ENCODE results near the gene BUD31.

Gene BUD31

DNA sequence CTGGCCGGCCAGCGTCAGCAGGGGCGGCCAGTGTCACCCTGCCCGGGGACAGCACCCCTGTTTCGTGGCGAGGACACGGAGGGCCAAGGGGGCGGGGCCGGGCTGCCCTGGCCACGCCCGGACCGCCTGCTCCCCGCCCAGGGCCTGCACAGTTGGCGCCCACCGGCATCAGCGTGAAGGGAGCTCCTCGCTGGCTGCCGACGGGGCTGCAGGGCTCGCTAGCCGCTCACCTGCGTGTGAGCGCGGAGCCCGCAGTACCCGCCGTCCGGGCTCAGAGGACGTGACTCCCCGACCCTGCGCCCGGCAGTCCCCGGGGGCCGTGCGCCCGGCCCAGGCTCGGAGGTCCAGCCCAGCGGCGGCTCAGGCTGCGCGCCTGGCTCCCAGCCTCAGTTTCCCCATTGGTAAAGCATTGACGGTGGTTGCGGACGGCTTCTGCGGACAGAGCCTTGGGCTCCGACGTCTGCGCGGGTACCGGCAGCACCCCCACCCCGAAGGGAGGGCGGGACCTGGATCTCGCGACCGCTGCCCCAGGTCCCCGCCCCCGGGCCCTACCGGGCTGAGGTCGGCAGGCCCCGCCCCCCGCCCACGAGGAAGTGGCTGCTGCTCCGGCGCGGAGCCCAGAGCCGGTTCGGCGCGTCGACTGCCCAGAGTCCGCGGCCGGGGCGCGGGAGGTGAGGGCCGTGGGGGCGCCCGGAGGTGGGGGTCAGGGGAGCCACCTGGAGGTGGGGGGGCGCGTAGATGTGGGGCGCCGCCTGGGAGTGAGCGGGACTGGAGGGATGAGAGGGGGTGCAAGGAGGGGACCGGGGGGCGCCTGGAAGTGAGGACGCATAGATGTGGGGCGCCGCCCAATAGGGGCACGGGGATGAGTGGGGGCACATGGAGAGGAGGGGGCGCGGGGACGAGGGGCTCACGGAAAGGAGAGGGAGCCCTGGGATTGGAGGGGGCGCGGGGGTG lies 34.4 kb upstream of the BUD31 start, which contains the start of gene ARPC1B:
Gene ARPC1B (plus strand): TSS at position 620 of the 954 bp plus-strand sequence. CDS start 10,985 bp downstream, outside the sequence.
- no peak for TF ChIP-seq GATA2 (IDR thresholded peaks at IDR 0.05; ENCODE audit: low read depth, low read length)
- no peak for TF ChIP-seq GATA3 (IDR thresholded peaks at IDR 0.05; ENCODE audit: low read depth, low read length)

DNA sequence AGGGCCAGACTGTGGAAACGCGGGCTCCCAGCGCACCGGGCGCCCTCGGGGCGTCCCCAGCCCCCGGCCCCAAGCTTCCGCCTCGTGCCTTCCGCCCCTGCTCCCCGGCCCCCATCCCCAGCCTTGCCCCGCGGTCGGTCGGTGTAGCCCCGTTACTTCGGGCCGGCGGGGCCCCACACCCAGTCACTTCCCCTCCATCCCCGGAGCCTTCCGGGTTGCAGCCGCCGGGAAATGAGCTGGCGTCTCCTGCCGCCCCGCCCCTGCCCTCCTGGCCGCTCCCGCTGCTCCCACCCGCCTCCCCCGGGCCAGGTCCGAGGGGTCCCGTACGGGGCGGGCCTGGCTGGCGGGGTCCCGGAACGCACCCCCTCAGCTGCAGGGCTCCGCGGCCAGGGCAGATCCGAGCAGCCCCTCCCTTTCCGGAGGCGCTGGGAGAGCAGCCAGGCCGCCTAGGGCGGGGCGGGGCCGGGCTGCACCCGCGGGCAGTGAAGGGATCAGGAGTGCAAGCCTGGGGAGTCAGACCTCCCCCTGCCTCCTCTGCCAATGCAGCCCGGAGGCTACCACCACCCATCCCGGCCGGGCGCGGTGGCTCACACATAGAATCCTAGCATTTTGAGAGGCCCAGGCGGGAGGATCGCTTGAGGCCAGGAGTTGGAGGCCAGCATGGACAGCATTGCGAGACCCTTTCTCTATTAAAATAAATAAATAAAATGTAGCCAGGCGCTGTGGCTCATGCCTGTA lies 33.5 kb upstream of the BUD31 start:
- TF ChIP-seq GATA2 (IDR thresholded peaks at IDR 0.05; ENCODE audit: low read depth, low read length) (no peak), GATA3 (IDR thresholded peaks at IDR 0.05; ENCODE audit: low read depth, low read length) (no peak)

GRCh38 chr7:99379043-99379577 lies 29.7 kb upstream of the BUD31 start:
- TF ChIP-seq GATA3 (IDR thresholded peaks at IDR 0.05; ENCODE audit: low read depth, low read length): no peak

GRCh38 chr7:99380032-99380822 lies 28.5 kb upstream of the BUD31 start:
- TF ChIP-seq GATA2 (IDR thresholded peaks at IDR 0.05; ENCODE audit: low read depth, low read length): no peak
- TF ChIP-seq GATA3 (IDR thresholded peaks at IDR 0.05; ENCODE audit: low read depth, low read length): no peak

GRCh38 chr7:99380823-99381663 lies 27.7 kb upstream of the BUD31 start:
- no peak for TF ChIP-seq GATA3 (IDR thresholded peaks at IDR 0.05; ENCODE audit: low read depth, low read length)
- TF ChIP-seq GATA2 (IDR thresholded peaks at IDR 0.05; ENCODE audit: low read depth, low read length): no peak

- TF ChIP-seq GATA2 (IDR thresholded peaks at IDR 0.05; ENCODE audit: low read depth, low read length) (no peak; the same call in 1 of the 2 replicates), GATA3 (IDR thresholded peaks at IDR 0.05; ENCODE audit: low read depth, low read length) (no peak)
Measured at GRCh38 chr7:99381664-99382075, 27.1 kb upstream of the BUD31 start.

DNA sequence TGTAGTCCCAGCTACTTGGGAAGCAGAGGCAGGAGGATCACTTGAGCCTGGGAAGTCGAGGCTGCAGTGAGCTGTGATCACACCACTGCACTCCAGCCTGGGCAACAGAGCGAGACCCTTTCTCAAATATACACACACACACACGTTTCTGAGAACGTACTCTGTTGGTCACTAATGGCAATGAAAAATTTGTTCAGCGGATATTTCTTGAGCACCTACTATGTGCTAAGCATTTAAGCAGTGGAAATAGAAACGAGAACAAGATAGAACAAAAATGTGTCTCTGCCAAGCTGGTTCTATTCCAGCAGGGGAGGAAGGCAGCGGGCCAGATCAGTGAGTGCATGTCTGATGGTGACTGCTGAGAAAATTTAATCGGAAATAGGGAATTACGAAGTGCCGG lies 25.6 kb upstream of the BUD31 start:
- TF ChIP-seq GATA3 (IDR thresholded peaks at IDR 0.05; ENCODE audit: low read depth, low read length) (no peak), GATA2 (IDR thresholded peaks at IDR 0.05; ENCODE audit: low read depth, low read length) (no peak)

DNA sequence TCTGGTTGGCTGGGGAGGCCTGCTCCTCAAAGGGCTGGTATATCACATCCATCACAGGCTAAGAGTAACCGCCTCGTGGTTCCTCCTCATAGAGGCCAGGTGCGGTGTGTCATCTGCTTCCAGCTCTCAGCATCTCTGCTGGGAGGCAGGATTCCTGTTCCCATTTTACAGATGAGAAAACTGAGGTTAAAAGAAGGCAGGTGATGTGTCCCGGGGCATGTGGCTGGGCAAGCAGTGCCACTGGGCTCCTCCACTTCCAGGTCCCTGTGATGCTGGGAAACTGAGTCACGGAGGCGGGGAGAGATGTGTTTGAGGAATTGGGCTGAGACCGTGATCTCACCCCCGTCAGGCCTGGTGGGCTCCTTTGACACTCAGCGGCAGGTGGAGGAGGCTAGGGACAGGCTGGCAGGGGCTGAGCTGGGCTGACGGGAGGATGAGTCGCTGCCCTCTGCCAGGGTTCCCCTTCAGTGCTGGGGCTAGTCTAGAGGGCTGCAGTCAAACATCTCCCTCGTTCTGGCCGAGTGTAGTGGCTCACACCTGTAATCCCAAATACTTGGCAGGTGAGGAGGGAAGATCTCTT lies 24.9 kb upstream of the BUD31 start:
- TF ChIP-seq GATA2 (IDR thresholded peaks at IDR 0.05; ENCODE audit: low read depth, low read length) (no peak), GATA3 (IDR thresholded peaks at IDR 0.05; ENCODE audit: low read depth, low read length) (no peak)

DNA sequence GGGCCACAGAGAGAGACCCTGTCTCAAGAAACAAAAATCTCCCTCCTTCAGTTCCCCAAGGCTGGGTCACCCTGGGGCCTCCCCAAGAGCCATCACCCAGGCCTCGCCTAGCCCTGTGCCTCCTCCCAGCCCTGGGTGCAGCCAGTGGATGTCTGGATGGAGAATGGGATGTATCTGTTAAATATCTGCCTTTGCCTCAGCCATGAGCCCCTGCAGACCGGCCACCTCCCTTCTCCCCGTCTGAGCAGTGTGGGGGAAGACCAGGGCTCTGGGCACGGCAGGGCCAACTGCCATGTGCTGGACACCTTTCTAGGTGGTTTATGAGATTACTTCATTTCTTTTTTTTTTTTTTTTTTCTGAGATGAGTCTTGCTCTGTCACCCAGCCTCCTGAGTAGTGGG lies 24.2 kb upstream of the BUD31 start:
- TF ChIP-seq GATA2 (IDR thresholded peaks at IDR 0.05; ENCODE audit: low read depth, low read length): no peak
- no peak for TF ChIP-seq GATA3 (IDR thresholded peaks at IDR 0.05; ENCODE audit: low read depth, low read length)

DNA sequence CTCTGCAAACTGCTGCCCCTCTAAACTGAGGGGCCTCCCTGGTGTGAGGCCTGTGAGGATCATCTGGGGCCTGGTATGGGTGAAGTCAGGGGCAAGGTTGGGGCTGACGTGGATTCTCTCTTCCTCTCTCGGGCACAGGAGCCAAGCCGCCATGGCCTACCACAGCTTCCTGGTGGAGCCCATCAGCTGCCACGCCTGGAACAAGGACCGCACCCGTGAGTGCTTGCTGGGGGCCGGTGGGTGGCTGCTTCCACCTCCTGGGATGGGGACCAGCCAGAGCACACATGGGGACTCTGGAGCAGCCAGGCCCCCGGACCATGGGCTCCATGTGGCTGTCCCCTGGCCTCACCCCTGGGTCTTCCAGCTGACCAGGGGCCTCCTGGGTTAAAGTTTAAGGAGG lies 23.2 kb upstream of the BUD31 start:
- TF ChIP-seq GATA2 (IDR thresholded peaks at IDR 0.05; ENCODE audit: low read depth, low read length) (no peak), GATA3 (IDR thresholded peaks at IDR 0.05; ENCODE audit: low read depth, low read length) (no peak)

DNA sequence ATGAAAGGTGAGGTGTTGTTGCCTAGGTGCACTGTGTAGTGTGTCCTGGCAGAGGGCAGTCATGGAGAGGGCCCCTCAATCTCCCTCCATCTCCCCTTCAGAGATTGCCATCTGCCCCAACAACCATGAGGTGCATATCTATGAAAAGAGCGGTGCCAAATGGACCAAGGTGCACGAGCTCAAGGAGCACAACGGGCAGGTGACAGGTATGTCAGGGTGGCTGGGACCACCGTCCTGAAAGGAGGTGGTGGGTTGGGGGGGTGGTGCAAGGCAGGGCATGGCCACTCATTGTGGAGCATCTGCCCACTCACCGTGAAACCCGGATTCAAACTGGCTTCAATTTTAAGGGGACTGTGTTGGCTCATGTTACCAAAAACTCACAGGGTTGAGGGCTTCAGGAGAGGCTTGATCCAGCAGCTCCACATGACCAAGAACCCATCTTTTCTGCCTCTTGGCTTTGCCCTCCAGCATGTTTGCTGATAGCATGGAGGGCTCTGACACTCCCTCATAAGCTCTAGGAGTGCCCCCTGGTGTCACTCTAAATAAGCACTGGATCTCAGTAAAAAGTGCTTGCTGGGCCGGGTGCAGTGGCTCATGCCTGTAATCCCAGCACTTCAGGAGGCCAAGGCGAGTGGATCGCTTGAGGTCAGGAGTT lies 22.1 kb upstream of the BUD31 start:
- TF ChIP-seq GATA2 (IDR thresholded peaks at IDR 0.05; ENCODE audit: low read depth, low read length) (no peak), GATA3 (IDR thresholded peaks at IDR 0.05; ENCODE audit: low read depth, low read length) (no peak)

GRCh38 chr7:99387912-99388311 lies 20.9 kb upstream of the BUD31 start:
- TF ChIP-seq GATA3 (IDR thresholded peaks at IDR 0.05; ENCODE audit: low read depth, low read length) (no peak), GATA2 (IDR thresholded peaks at IDR 0.05; ENCODE audit: low read depth, low read length) (no peak)

Data from SH-SY5Y (cell line).